Immature natural killer cell (primary cell): ENCODE results near the gene COPS4. TPM values are rescaled to one million over a fixed set of nuclear protein-coding genes. Genes with fewer than 3 reads are reported as not detected.
A peak's percentile ranks its signal among the peaks of the same experiment; 100 is the strongest.
"Not testable (repeated sequence)": the region's sequence is repeated elsewhere in the genome, so short reads cannot be mapped to it uniquely, and the experiment has no call there.

Experiments used
- DNase-seq, 3 donors: peaks; one replicate each; pipeline ENCODE4 v3.0.0; 2022; ENCODE audit warnings: mixed read lengths in 1 of 3
- H3K27ac Mint-ChIP-seq, 6 donors: one replicate each; pipeline ENCODE4 v1.8.0; 2020; ENCODE audit warnings: mixed read lengths in 6 of 6, mild to moderate bottlenecking in 5 of 6, inconsistent platforms in 4 of 6, moderate library complexity in 3 of 6
- H3K27me3 Mint-ChIP-seq, 3 donors: one replicate each; pipeline ENCODE4 v1.8.0; 2020 to 2021; ENCODE audit warnings: low read depth in 3 of 3, mild to moderate bottlenecking in 3 of 3, mixed read lengths in 3 of 3, moderate library complexity in 3 of 3, inconsistent platforms in 1 of 3
- H3K36me3 Mint-ChIP-seq, 3 donors: one replicate each; pipeline ENCODE4 v1.8.0; 2020; ENCODE audit warnings: mixed read lengths in 3 of 3, inconsistent platforms in 2 of 3, mild to moderate bottlenecking in 2 of 3
- H3K4me1 Mint-ChIP-seq, 2 donors: one replicate each; pipeline ENCODE4 v1.8.0; 2020; ENCODE audit warnings: inconsistent platforms in 2 of 2, mild to moderate bottlenecking in 2 of 2, mixed read lengths in 2 of 2, moderate library complexity in 1 of 2
- H3K4me3 Mint-ChIP-seq, 5 donors: one replicate each; pipeline ENCODE4 v1.8.0; 2020; ENCODE audit warnings: mild to moderate bottlenecking in 5 of 5, mixed read lengths in 5 of 5, inconsistent platforms in 3 of 5, moderate library complexity in 3 of 5
- H3K9me3 Mint-ChIP-seq, 6 donors: one replicate each; pipeline ENCODE4 v1.8.0; 2020; ENCODE audit warnings: mild to moderate bottlenecking in 6 of 6, mixed read lengths in 6 of 6, inconsistent platforms in 4 of 6, moderate library complexity in 3 of 6
- polyA plus RNA-seq, 3 donors: library from polyadenylated mRNA; unstranded; fragments of 300-500 nt; fragmentation: Illumina TruSeq; gene quantifications; one replicate each; pipeline ENCODE4 v1.2.3, GENCODE V29; 2021

COPS4 gene
- polyA plus RNA-seq, 3 donors from 2014 or later, result 61.0 to 90.6 (median 71.1) TPM

DNA sequence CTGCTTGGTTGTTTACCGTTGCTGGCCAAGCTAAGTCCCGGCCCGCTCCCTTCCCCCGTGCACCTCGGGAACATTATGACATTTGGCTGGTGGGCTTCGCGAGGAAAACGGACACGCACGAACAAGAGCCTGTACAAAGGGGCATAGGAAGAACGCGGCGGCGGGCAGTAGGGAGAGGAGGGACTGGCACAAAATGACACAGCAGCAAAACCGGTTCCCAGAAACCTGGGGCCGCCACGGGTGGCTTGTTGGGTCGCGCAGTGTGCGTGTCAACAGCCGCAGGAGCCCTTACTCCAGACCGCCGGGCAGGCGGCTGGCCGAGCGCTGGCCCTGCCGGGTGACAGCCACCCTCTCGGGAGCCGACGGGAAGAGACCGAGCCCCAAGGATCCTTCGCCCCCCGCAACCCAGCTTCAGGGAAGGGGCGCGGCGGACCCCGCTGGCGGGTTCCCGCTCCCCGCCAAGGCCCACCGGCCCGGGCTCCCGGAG, 22.7 kb upstream of the COPS4 start:
- H3K4me3 Mint-ChIP-seq, result peak overlapping the region; percentile 95 to 96 (median 96)
- H3K27me3 Mint-ChIP-seq, result peaks cover 6 to 10% (median 7%) of the 10 kb centered on the region in 3 donors
- peaks cover 51 to 64% of the 10 kb centered on the region in 2 donors for H3K4me1 Mint-ChIP-seq
- H3K36me3 Mint-ChIP-seq, result no peaks in the 10 kb centered on the region
- no peaks in the 10 kb centered on the region for H3K9me3 Mint-ChIP-seq
- H3K27ac Mint-ChIP-seq, result peak overlapping the region; percentile 90 to 99 (median 96)
- no peak for DNase-seq

DNA sequence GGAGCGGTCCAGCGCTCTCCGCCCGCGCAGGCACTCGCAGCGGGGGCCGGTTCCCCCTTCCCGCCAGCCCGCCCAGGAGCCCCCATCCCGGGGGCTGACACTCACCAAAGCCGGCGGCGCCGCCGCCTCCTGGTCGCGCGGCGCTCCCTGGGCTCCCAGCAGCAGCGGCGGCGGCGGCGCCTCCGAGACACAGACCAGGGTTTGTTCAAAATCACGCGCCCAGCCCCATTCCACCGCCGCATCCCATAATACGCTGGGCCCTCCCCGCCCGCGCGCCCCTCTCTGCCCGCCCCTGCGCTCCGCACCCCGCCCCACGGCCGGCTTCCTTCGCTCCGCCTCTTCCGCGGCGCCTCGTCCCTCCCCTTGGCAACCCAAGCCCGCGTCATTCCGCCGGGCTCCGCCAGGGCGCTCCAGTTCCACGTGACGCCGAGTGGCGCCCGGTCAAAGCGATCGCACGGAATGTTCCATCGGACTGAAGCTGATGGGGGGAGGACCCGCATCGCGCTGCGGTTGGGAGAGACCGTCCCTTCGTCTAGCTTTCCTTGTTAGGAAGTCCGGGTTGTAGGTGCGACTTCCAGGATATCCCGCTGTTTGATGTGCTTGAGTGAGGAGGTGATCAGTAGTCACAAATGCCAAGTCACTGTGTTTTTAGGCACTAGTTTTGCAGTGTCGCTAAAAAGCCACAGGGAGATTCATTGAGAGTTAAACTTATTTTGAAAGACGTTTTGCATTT, 22.1 kb upstream of the COPS4 start:
- peak; percentile 97 to 98 (median 98) for DNase-seq
- no peaks in the 10 kb centered on the region for H3K9me3 Mint-ChIP-seq
- peaks cover 45 to 58% of the 10 kb centered on the region in 2 donors for H3K4me1 Mint-ChIP-seq
- H3K27ac Mint-ChIP-seq, result peak overlapping the region; percentile 90 to 97 (median 93)
- no peaks in the 10 kb centered on the region for H3K36me3 Mint-ChIP-seq
- H3K4me3 Mint-ChIP-seq, result peak overlapping the region; percentile 92 to 99 (median 96)
- H3K27me3 Mint-ChIP-seq, result peaks cover 6 to 10% (median 7%) of the 10 kb centered on the region in 3 donors

DNA sequence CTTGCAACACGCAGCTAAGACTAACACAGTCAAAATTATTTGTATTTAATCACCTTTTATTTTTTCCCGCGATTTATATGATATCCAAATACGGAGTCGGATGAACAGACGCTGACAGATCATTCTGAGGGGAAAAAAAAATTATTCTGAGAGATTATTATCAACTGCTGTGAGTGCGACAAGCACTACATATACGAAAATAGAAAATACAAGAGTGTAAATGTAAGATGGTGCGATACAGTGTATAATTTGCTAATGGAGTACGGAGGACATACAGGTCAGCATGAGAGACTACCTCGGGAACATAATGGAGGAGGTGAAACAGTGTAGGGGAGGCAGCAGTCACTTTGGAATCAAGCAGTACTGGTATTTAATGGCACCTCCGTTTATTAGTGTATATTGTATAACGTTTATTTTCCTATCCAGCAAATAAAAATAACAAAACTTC, 21.5 kb upstream of the COPS4 start:
- peaks cover 6 to 10% (median 7%) of the 10 kb centered on the region in 3 donors for H3K27me3 Mint-ChIP-seq
- H3K9me3 Mint-ChIP-seq, result no peaks in the 10 kb centered on the region
- no peaks in the 10 kb centered on the region for H3K36me3 Mint-ChIP-seq
- peak overlapping the region; percentile 90 to 97 (median 93) for H3K27ac Mint-ChIP-seq
- H3K4me1 Mint-ChIP-seq, result peaks cover 40 to 52% of the 10 kb centered on the region in 2 donors
- no peak for DNase-seq
- H3K4me3 Mint-ChIP-seq, result peak overlapping the region; percentile 92 to 99 (median 96)

DNA sequence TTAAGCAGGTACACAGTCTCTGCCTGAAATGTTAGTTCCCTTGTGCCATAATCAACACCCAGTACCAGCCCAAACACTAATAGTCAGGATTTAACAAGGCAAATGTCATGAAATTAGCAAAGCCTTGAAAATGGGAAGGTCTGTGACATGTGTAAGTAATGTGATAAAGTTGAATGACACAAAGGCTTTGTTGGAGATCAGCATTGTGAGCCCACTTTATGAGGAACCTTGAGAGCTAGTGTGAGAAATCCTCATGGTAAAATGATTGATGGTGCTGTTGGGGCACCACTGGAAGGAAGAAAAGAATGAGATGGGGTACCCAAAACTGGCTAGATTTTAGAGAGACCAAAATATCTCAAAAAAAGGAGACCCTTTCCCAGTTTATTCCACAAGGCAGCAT, 21.1 kb upstream of the COPS4 start:
- no peaks in the 10 kb centered on the region for H3K9me3 Mint-ChIP-seq
- peaks cover 38 to 47% of the 10 kb centered on the region in 2 donors for H3K4me1 Mint-ChIP-seq

DNA sequence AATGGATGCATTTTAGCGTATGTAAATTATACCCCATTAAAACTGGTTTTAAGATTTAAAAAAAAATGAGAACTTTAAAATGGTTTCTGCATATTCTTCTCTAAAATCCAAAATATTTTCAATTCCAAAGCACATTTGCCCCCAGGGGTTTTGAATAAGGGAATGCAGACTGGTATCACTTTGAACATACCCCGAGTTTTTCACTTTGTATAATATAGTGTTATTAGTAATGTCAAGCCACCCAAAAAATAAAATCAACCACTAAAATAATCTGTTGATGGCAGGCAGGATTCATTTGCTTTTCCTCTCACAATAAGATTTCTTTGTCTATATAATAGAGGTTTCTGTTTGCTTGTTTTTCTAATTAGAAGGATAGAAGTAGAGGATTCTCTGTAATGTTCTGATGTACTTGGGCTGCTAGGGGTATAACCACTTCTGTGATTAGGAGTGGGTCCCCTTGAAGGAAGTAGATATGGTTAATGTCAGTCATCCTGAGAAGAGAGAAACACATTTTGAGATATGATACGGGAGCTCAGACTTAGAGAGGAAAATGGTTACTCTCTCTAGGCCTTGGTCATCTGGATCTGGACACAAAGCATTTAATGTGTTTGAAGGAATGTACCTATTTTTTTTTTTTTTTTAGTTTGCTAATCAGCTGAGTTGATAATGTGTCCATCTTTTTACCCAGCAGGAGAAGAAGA, 15.0 kb upstream of the COPS4 start:
- Mint-ChIP-seq H3K27ac (no peak overlapping the region), H3K36me3 (peaks cover 0 to 2% (median 0%) of the 10 kb centered on the region in 3 donors), H3K4me3 (no peak overlapping the region), H3K9me3 (peaks cover 0 to 2% (median 0%) of the 10 kb centered on the region in 6 donors), H3K4me1 (no peaks in the 10 kb centered on the region), H3K27me3 (peaks cover 0 to 3% (median 2%) of the 10 kb centered on the region in 3 donors)
- no peak for DNase-seq

More for the DNA sequence above, 21.1 kb upstream of the COPS4 start:
- H3K27ac Mint-ChIP-seq, result peak overlapping the region in 5 of 6 donors; percentile 33 to 97 (median 90)
- DNase-seq, result no peak
- peaks cover 6 to 10% (median 7%) of the 10 kb centered on the region in 3 donors for H3K27me3 Mint-ChIP-seq
- no peaks in the 10 kb centered on the region for H3K36me3 Mint-ChIP-seq
- H3K4me3 Mint-ChIP-seq, result peak overlapping the region; percentile 92 to 99 (median 96)

DNA sequence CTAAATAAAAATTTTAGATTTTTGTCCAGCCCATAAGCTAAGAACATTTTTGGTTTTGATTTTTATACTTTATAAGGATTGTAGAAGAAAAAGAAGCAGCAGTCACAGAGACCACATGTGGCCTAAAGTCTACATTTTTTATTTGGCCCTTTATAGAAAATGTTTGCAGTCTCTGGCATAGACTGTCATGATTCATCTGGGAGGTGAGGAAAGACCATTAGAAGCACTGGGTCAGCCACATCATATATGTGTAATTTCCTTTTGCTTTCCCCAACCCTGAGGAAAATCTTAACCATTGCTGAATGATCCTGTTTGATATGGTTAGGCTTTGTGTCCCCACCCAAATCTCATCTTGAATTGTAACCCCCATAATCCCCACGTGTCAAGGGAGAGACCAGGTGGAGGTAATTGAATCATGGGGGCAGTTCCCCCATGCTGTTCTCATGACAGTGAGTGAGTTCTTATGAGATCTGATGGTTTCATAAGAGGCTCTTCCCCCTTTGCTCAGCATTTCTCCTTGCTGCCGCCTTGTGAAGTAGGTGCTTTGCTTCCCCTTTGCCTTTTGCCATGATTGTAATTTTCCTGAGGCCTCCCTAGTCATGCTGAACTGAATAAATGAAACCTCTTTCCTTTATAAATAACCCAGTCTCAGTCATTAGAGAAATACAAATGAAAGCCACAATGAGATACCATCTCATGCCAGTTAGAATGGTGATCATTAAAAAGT, 12.1 kb upstream of the COPS4 start:
- H3K4me3 Mint-ChIP-seq, result no peak overlapping the region
- no peak for DNase-seq
- peaks cover 0 to 5% (median 0%) of the 10 kb centered on the region in 6 donors for H3K9me3 Mint-ChIP-seq
- peaks cover 0 to 4% (median 0%) of the 10 kb centered on the region in 3 donors for H3K36me3 Mint-ChIP-seq
- no peaks in the 10 kb centered on the region for H3K4me1 Mint-ChIP-seq
- peaks cover 3 to 4% (median 3%) of the 10 kb centered on the region in 3 donors for H3K27me3 Mint-ChIP-seq
- H3K27ac Mint-ChIP-seq, result no peak overlapping the region

DNA sequence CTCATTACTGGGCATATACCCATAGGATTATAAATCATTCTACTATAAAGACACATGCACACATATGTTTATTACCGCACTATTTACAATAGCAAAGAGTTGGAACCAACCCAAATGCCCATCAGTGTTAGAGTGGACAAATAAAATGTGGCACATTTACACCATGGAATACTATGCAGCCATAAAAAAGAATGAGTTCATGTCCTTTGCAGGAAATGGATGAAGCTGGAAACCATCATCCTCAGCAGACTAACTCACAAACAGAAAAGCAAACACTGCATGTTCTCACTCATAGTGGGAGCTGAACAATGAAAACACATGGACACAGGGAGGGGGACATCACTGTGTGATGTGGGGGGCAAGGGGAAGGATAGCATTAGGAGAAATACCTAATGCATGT, 11.4 kb upstream of the COPS4 start:
- not testable (repeated sequence) for H3K4me1 Mint-ChIP-seq, H3K27me3 Mint-ChIP-seq, H3K9me3 Mint-ChIP-seq, H3K27ac Mint-ChIP-seq, DNase-seq, H3K36me3 Mint-ChIP-seq, H3K4me3 Mint-ChIP-seq

DNA sequence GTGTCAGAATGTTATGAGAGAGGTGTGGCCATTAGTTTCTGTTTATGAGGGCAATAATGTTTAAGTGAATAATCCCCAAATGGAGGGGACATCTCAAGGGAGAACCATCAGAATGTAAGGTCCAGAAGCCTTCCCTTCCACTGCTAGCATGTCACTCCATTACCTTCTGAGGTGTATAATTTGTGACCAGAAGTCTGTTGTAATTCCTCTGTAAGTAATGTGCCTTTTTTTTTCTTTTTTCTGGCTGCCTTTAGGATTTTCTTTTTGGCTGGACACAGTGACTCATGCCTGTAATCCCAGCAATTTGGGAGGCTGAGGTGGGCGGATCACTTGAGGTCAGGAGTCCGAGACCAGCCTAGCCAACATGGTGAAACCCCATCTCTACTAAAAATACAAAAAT, 10.8 kb upstream of the COPS4 start:
- Mint-ChIP-seq H3K4me1 (no peaks in the 10 kb centered on the region), H3K4me3 (no peak overlapping the region), H3K27me3 (peaks cover 3 to 4% (median 3%) of the 10 kb centered on the region in 3 donors), H3K27ac (no peak overlapping the region), H3K9me3 (peaks cover 0 to 5% (median 0%) of the 10 kb centered on the region in 6 donors), H3K36me3 (peaks cover 0 to 4% (median 0%) of the 10 kb centered on the region in 3 donors)
- DNase-seq, result no peak

DNA sequence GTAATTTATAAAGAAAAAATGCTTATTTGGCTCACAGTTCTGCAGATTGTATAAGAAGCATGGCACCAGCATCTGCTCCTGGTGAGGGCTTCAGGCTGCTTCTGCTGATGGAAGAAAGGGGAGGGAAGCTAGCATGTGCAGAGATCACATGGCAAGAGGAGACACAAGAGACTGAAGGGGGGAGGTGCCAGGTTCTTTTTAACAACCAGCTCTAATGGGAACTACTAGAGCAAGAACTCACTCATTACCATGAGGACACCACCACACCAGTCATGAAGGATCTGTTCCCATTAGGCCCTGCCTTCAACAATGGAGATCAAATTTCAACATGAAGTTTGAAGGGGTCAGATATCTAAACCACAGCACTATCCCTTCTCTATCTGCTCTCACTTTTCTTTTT, 9.4 kb upstream of the COPS4 start:
- no peak overlapping the region for H3K4me3 Mint-ChIP-seq
- H3K36me3 Mint-ChIP-seq, result peaks cover 0 to 4% (median 0%) of the 10 kb centered on the region in 3 donors
- no peaks in the 10 kb centered on the region for H3K4me1 Mint-ChIP-seq
- H3K27me3 Mint-ChIP-seq, result peaks cover 3 to 4% (median 3%) of the 10 kb centered on the region in 3 donors
- DNase-seq, result no peak
- peaks cover 0 to 5% (median 0%) of the 10 kb centered on the region in 6 donors for H3K9me3 Mint-ChIP-seq
- H3K27ac Mint-ChIP-seq, result no peak overlapping the region

DNA sequence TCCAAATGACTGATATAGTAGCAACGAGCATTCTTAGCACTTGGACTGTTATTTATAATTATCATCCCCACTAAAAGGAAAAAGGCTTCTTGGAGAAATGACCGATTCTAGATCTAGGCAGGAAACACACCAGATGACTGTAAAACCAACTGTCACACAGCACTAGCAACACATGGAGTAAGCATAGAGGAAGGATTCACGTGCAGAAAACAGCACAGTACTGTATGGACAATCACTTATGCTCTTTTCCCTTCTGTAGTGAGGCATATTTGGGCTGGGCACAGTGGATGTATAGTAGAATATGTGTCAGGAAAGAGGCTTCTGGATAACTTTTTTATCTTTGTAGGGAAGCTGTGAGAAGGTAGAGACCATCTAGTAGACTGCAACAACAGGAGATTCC, 6.0 kb upstream of the COPS4 start:
- H3K36me3 Mint-ChIP-seq, result peaks cover 0 to 4% (median 0%) of the 10 kb centered on the region in 3 donors
- H3K4me1 Mint-ChIP-seq, result no peaks in the 10 kb centered on the region
- no peak overlapping the region for H3K4me3 Mint-ChIP-seq
- no peak for DNase-seq
- H3K27me3 Mint-ChIP-seq, result peaks cover 2 to 3% (median 3%) of the 10 kb centered on the region in 3 donors
- H3K9me3 Mint-ChIP-seq, result peaks cover 0 to 5% (median 0%) of the 10 kb centered on the region in 6 donors
- H3K27ac Mint-ChIP-seq, result no peak overlapping the region

DNA sequence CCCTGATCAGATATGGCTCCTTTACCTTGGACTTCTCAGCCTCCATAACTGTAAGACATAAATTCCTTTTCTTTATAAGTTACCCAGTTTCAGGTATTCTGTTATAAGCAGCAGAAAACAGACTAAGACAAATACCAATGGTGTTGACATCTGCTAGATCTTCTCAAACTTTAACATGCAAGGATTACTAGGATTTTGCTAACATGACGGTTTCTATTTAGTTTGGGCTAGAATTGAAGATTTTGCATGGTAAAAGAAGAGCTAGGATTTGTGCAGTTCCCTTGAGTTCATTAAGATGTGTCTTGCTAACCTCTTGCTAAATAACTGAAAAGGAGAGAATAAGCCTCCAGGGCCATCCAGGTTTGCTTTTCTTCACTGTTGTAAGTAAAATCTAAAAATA, 5.3 kb upstream of the COPS4 start:
- no peak overlapping the region for H3K4me3 Mint-ChIP-seq
- no peak overlapping the region for H3K27ac Mint-ChIP-seq
- peaks cover 5 to 7% (median 6%) of the 10 kb centered on the region in 3 donors for H3K27me3 Mint-ChIP-seq
- H3K4me1 Mint-ChIP-seq, result peaks cover 3% of the 10 kb centered on the region in 2 donors
- H3K9me3 Mint-ChIP-seq, result peaks cover 0 to 5% (median 0%) of the 10 kb centered on the region in 6 donors
- no peak for DNase-seq
- peaks cover 0 to 4% (median 0%) of the 10 kb centered on the region in 3 donors for H3K36me3 Mint-ChIP-seq

DNA sequence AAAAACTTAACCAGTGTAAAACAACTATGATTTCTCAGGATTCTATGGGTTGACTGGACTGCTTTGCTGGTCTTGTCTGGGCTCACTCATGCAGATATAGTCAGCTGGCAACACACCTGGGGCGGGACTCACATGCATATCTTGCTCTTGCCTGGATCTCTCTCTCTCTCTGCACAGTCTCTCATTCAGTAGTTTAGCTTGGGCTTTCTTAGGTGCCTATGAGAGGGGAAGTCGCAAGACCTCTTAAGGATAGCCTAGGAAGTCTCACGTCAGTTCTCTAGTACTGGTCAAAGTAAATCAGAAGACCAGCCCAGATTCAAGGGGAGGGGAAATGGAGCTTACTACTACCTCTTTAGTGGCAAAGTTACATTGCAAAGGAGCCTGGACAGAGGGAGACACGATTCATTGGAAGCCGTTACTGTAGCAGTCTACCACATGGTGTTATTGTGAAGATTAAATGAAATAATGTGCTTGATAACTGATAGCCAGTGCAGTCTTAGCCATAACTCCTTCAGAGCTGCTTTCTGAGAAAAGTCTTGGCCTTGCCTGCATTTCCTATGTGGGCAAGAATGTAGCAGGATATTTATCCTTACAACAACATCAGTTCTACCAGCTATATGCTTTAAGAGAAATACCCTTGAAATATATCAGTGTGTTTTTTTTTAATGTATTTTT, 2.1 kb downstream of the COPS4 start:
- no peak for DNase-seq
- Mint-ChIP-seq H3K4me3 (peak overlapping the region; percentile 33 to 98 (median 39)), H3K27me3 (peaks cover 6 to 8% (median 7%) of the 10 kb centered on the region in 3 donors), H3K36me3 (no peaks in the 10 kb centered on the region), H3K4me1 (peaks cover 38 to 53% of the 10 kb centered on the region in 2 donors), H3K27ac (peak overlapping the region in 4 of 6 donors; percentile 0 to 76 (median 52)), H3K9me3 (no peaks in the 10 kb centered on the region)

DNA sequence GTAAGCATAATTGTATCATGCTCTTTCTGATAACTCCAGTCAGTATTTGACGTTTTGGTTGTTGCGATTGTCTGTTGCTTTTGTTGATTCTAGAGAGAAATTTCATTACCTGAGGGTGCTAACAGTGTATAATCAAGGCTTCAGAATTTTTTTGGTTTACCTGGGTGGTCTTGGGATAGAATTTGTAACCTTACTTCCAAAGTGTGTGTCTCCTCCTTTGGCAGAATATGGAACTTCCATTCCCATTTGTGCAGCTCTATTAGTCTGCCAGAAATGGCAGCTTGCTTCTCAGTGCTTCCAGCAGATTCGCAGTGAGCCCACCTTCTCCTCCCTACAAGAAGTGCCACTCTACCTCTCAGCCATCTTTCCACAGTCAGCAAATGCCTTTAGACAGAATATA, 5.3 kb downstream of the COPS4 start:
- Mint-ChIP-seq H3K36me3 (no peaks in the 10 kb centered on the region), H3K27ac (no peak overlapping the region), H3K9me3 (no peaks in the 10 kb centered on the region), H3K4me1 (peaks cover 36 to 57% of the 10 kb centered on the region in 2 donors), H3K4me3 (no peak overlapping the region), H3K27me3 (peaks cover 0 to 2% (median 0%) of the 10 kb centered on the region in 3 donors)
- DNase-seq, result no peak
